GM23338 (cell line): ENCODE results near the gene PARD3. TPM values are rescaled to one million over a fixed set of nuclear protein-coding genes. Genes with fewer than 3 reads are reported as not detected.

ENCODE experiments used
- ATAC-seq: fragments of 200-7000 bp; cut with Tn5 transposase; 3 replicates; pipeline ENCODE4 v1.9.1; 2020
- DNase-seq: peaks from one replicate; pipeline ENCODE4 v3.0.0-alpha.2; 2015; ENCODE audit warnings: low spot score
- H2AFZ ChIP-seq: fragments of 200-600 bp; sonication (generic); 2 replicates; pipeline ENCODE4 v1.8.0; 2016; ENCODE audit warnings: antibody characterized with exemption, mild to moderate bottlenecking, moderate library complexity
- H3F3A ChIP-seq: fragments of 200-600 bp; sonication (generic); replicated peaks from 2 replicates; pipeline ENCODE4 v1.8.0; 2017; ENCODE audit warnings: antibody characterized with exemption, mixed run types, low read depth
- H3K27ac ChIP-seq: fragments of 200-600 bp; sonication (generic); 2 replicates; pipeline ENCODE4 v1.6.1; 2016; ENCODE audit warnings: low read depth
- H3K27me3 ChIP-seq: fragments of 200-600 bp; sonication (generic); 2 replicates; pipeline ENCODE4 v1.8.0; 2016; ENCODE audit warnings: mild to moderate bottlenecking, mixed run types, moderate library complexity; ENCODE audit not compliant: insufficient read depth
- H3K36me3 ChIP-seq: fragments of 200-600 bp; sonication (generic); 2 replicates; pipeline ENCODE4 v1.8.0; 2016; ENCODE audit warnings: mild to moderate bottlenecking; ENCODE audit not compliant: insufficient read depth
- H3K4me1 ChIP-seq: fragments of 200-600 bp; sonication (generic); 2 replicates; pipeline ENCODE4 v1.8.0; 2016; ENCODE audit warnings: mild to moderate bottlenecking, moderate library complexity; ENCODE audit not compliant: insufficient read depth
- H3K4me2 ChIP-seq: fragments of 200-600 bp; sonication (generic); 2 replicates; pipeline ENCODE4 v1.7.1; 2017; ENCODE audit warnings: mixed run types
- H3K4me3 ChIP-seq: fragments of 200-600 bp; sonication (generic); 2 replicates; pipeline ENCODE4 v1.6.1; 2016; ENCODE audit warnings: mixed run types
- H3K79me2 ChIP-seq: fragments of 200-600 bp; sonication (generic); replicated peaks from 2 replicates; pipeline ENCODE4 v1.8.0; 2017; ENCODE audit warnings: mild to moderate bottlenecking; ENCODE audit not compliant: insufficient read depth
- H3K9me2 ChIP-seq: fragments of 200-600 bp; sonication (generic); 2 replicates; pipeline ENCODE4 v1.8.0; 2017; ENCODE audit not compliant: insufficient read depth
- H4K20me1 ChIP-seq: fragments of 200-600 bp; sonication (generic); replicated peaks from 2 replicates; pipeline ENCODE4 v1.8.0; 2017; ENCODE audit warnings: mild to moderate bottlenecking; ENCODE audit not compliant: insufficient read depth
- H3K27ac Mint-ChIP-seq: 2 replicates; pipeline ENCODE4 v1.8.0; 2020; ENCODE audit warnings: inconsistent platforms, mild to moderate bottlenecking, moderate library complexity, mixed read lengths
- H3K27me3 Mint-ChIP-seq: 3 replicates; pipeline ENCODE4 v1.8.0; 2022; ENCODE audit warnings: low read depth, mild to moderate bottlenecking, moderate library complexity, mixed read lengths, inconsistent platforms; ENCODE audit not compliant: insufficient read depth, poor library complexity
- H3K36me3 Mint-ChIP-seq: 3 replicates; pipeline ENCODE4 v1.8.0; 2021; ENCODE audit warnings: low read depth, mild to moderate bottlenecking, inconsistent platforms, moderate library complexity, mixed read lengths
- H3K4me1 Mint-ChIP-seq: 3 replicates; pipeline ENCODE4 v1.8.0; 2020; ENCODE audit warnings: mild to moderate bottlenecking, inconsistent platforms, mixed read lengths
- H3K4me3 Mint-ChIP-seq: 3 replicates; pipeline ENCODE4 v1.8.0; 2021; ENCODE audit warnings: moderate library complexity, mild to moderate bottlenecking, inconsistent platforms, mixed read lengths
- H3K9me3 Mint-ChIP-seq: 3 replicates; pipeline ENCODE4 v1.8.0; 2020; ENCODE audit warnings: moderate library complexity, mild to moderate bottlenecking, inconsistent platforms, mixed read lengths
- CREB1 ChIP-seq: fragments of 250-450 bp; sonication (Bioruptor Pico); IDR thresholded peaks from 2 replicates; pipeline ENCODE4 v1.5.0; 2020; ENCODE audit warnings: low read depth, mild to moderate bottlenecking, moderate library complexity
- ETS1 ChIP-seq: IDR thresholded peaks from 2 replicates; pipeline ENCODE4 v1.6.1; 2016; ENCODE audit warnings: antibody characterized with exemption
- EZH2 ChIP-seq: fragments of 200-600 bp; sonication (generic); IDR thresholded peaks from one replicate; pipeline ENCODE4 v1.8.0; 2017; ENCODE audit warnings: antibody characterized with exemption, mild to moderate bottlenecking, low read depth; ENCODE audit not compliant: unreplicated experiment
- EZH2phosphoT487 ChIP-seq: fragments of 200-600 bp; sonication (generic); IDR thresholded peaks from one replicate; pipeline ENCODE4 v1.8.1; 2018; ENCODE audit warnings: antibody characterized with exemption; ENCODE audit not compliant: unreplicated experiment
- JUNB ChIP-seq: IDR thresholded peaks from one replicate; pipeline ENCODE4 v1.6.1; 2016; ENCODE audit warnings: antibody characterized with exemption; ENCODE audit not compliant: unreplicated experiment
- STAT1 ChIP-seq: IDR thresholded peaks from one replicate; pipeline ENCODE4 v1.6.1; 2016; ENCODE audit warnings: antibody characterized with exemption; ENCODE audit not compliant: unreplicated experiment
- ZNF114 ChIP-seq: fragments of 250-450 bp; sonication (Bioruptor Pico); IDR thresholded peaks from 2 replicates; pipeline ENCODE4 v1.5.0; 2020; ENCODE audit warnings: mild to moderate bottlenecking, moderate library complexity
- polyA plus RNA-seq: library from polyadenylated mRNA; unstranded; fragments of >200 nt; fragmentation: Nextera tagmentation; extraction: Ambion mirVana; gene quantifications from 2 replicates; pipeline ENCODE4 v1.2.1, GENCODE V29; 2016
- total RNA-seq: library from RNA; depleted of rRNA; stranded (reverse); fragments of >200 nt; shearing (Covaris generic); gene quantifications from 2 replicates; pipeline ENCODE4 v1.2.3, GENCODE V29; 2014
- TF ChIP-seq, protein P1 (sequence below): IDR thresholded peaks from one replicate; pipeline ENCODE4 v1.6.1; 2018; ENCODE audit warnings: antibody characterized with exemption; ENCODE audit not compliant: unreplicated experiment
- TF ChIP-seq, protein P2 (sequence below), 2 experiments: fragments of 200-600 bp in 1 of 2; sonication (generic) in 1 of 2; conservative IDR thresholded peaks; 2 replicates each; pipeline versions ENCODE4 v1.5.1 to v1.6.1; 2016 to 2017; ENCODE audit warnings: antibody characterized with exemption in 2 of 2, low read depth in 2 of 2, mild to moderate bottlenecking in 2 of 2, moderate library complexity in 1 of 2
- TF ChIP-seq, protein P3 (sequence below): fragments of 250-450 bp; sonication (Bioruptor Pico); IDR thresholded peaks from 2 replicates; pipeline ENCODE4 v1.5.0; 2020; ENCODE audit warnings: mild to moderate bottlenecking, moderate library complexity

PARD3 gene
- total and polyA plus RNA-seq, 2 experiments from 2014 or later, result 30.2 to 51.4 TPM

- Histone ChIP-seq H3K79me2 (peaks cover 80% of the 10 kb centered on the region), H3K9me2 (no peaks in the 10 kb centered on the region), H3K4me1 (peaks cover 55% of the 10 kb centered on the region), H3F3A (0 out of 2 replicates have a peak, but pooled peaks cover 3% of the 10 kb centered on the region), H3K4me3 (no peak overlapping the region), H3K4me2 (peak overlapping the region; percentile 42; the same call in 1 of the 2 replicates), H2AFZ (no peak overlapping the region), H3K27ac (no peak overlapping the region), H3K36me3 (no peaks in the 10 kb centered on the region), H3K27me3 (peaks cover 8% of the 10 kb centered on the region), H4K20me1 (peaks cover 57% of the 10 kb centered on the region)
- peak overlapping the region; percentile 10; the same call in 1 of the 3 replicates for H3K4me3 Mint-ChIP-seq
- ATAC-seq (peak; percentile 1; the same call in 2 of the 3 replicates), DNase-seq (peak; percentile 70)
- H3K9me3 Mint-ChIP-seq, result no peaks in the 10 kb centered on the region
- no peak overlapping the region for H3K27ac Mint-ChIP-seq
- TF ChIP-seq STAT1 (no peak), EZH2 (no peak), JUNB (no peak), ETS1 (no peak), CREB1 (CRISPR knock-in tag) (no peak), ZNF114 (CRISPR knock-in tag) (no peak), EZH2phosphoT487 (no peak)
- TF ChIP-seq, protein P1, sequence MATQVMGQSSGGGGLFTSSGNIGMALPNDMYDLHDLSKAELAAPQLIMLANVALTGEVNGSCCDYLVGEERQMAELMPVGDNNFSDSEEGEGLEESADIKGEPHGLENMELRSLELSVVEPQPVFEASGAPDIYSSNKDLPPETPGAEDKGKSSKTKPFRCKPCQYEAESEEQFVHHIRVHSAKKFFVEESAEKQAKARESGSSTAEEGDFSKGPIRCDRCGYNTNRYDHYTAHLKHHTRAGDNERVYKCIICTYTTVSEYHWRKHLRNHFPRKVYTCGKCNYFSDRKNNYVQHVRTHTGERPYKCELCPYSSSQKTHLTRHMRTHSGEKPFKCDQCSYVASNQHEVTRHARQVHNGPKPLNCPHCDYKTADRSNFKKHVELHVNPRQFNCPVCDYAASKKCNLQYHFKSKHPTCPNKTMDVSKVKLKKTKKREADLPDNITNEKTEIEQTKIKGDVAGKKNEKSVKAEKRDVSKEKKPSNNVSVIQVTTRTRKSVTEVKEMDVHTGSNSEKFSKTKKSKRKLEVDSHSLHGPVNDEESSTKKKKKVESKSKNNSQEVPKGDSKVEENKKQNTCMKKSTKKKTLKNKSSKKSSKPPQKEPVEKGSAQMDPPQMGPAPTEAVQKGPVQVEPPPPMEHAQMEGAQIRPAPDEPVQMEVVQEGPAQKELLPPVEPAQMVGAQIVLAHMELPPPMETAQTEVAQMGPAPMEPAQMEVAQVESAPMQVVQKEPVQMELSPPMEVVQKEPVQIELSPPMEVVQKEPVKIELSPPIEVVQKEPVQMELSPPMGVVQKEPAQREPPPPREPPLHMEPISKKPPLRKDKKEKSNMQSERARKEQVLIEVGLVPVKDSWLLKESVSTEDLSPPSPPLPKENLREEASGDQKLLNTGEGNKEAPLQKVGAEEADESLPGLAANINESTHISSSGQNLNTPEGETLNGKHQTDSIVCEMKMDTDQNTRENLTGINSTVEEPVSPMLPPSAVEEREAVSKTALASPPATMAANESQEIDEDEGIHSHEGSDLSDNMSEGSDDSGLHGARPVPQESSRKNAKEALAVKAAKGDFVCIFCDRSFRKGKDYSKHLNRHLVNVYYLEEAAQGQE, result no peak
- TF ChIP-seq, protein P2, sequence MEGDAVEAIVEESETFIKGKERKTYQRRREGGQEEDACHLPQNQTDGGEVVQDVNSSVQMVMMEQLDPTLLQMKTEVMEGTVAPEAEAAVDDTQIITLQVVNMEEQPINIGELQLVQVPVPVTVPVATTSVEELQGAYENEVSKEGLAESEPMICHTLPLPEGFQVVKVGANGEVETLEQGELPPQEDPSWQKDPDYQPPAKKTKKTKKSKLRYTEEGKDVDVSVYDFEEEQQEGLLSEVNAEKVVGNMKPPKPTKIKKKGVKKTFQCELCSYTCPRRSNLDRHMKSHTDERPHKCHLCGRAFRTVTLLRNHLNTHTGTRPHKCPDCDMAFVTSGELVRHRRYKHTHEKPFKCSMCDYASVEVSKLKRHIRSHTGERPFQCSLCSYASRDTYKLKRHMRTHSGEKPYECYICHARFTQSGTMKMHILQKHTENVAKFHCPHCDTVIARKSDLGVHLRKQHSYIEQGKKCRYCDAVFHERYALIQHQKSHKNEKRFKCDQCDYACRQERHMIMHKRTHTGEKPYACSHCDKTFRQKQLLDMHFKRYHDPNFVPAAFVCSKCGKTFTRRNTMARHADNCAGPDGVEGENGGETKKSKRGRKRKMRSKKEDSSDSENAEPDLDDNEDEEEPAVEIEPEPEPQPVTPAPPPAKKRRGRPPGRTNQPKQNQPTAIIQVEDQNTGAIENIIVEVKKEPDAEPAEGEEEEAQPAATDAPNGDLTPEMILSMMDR (conservative IDR thresholded peaks at IDR 0.05; ENCODE audit: low read depth in 2 of 2), result no peak
- TF ChIP-seq, protein P3, sequence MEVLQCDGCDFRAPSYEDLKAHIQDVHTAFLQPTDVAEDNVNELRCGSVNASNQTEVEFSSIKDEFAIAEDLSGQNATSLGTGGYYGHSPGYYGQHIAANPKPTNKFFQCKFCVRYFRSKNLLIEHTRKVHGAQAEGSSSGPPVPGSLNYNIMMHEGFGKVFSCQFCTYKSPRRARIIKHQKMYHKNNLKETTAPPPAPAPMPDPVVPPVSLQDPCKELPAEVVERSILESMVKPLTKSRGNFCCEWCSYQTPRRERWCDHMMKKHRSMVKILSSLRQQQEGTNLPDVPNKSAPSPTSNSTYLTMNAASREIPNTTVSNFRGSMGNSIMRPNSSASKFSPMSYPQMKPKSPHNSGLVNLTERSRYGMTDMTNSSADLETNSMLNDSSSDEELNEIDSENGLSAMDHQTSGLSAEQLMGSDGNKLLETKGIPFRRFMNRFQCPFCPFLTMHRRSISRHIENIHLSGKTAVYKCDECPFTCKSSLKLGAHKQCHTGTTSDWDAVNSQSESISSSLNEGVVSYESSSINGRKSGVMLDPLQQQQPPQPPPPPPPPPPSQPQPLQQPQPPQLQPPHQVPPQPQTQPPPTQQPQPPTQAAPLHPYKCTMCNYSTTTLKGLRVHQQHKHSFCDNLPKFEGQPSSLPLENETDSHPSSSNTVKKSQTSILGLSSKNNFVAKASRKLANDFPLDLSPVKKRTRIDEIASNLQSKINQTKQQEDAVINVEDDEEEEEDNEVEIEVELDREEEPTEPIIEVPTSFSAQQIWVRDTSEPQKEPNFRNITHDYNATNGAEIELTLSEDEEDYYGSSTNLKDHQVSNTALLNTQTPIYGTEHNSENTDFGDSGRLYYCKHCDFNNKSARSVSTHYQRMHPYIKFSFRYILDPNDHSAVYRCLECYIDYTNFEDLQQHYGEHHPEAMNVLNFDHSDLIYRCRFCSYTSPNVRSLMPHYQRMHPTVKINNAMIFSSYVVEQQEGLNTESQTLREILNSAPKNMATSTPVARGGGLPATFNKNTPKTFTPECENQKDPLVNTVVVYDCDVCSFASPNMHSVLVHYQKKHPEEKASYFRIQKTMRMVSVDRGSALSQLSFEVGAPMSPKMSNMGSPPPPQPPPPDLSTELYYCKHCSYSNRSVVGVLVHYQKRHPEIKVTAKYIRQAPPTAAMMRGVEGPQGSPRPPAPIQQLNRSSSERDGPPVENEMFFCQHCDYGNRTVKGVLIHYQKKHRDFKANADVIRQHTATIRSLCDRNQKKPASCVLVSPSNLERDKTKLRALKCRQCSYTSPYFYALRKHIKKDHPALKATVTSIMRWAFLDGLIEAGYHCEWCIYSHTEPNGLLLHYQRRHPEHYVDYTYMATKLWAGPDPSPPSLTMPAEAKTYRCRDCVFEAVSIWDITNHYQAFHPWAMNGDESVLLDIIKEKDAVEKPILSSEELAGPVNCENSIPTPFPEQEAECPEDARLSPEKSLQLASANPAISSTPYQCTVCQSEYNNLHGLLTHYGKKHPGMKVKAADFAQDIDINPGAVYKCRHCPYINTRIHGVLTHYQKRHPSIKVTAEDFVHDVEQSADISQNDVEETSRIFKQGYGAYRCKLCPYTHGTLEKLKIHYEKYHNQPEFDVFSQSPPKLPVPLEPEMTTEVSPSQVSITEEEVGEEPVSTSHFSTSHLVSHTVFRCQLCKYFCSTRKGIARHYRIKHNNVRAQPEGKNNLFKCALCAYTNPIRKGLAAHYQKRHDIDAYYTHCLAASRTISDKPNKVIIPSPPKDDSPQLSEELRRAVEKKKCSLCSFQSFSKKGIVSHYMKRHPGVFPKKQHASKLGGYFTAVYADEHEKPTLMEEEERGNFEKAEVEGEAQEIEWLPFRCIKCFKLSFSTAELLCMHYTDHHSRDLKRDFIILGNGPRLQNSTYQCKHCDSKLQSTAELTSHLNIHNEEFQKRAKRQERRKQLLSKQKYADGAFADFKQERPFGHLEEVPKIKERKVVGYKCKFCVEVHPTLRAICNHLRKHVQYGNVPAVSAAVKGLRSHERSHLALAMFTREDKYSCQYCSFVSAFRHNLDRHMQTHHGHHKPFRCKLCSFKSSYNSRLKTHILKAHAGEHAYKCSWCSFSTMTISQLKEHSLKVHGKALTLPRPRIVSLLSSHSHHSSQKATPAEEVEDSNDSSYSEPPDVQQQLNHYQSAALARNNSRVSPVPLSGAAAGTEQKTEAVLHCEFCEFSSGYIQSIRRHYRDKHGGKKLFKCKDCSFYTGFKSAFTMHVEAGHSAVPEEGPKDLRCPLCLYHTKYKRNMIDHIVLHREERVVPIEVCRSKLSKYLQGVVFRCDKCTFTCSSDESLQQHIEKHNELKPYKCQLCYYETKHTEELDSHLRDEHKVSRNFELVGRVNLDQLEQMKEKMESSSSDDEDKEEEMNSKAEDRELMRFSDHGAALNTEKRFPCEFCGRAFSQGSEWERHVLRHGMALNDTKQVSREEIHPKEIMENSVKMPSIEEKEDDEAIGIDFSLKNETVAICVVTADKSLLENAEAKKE (CRISPR knock-in tag), result no peak
- peaks cover 60% of the 10 kb centered on the region for H3K4me1 Mint-ChIP-seq
- H3K36me3 Mint-ChIP-seq, result no peaks in the 10 kb centered on the region
- peaks cover 22% of the 10 kb centered on the region for H3K27me3 Mint-ChIP-seq
Measured at GRCh38 chr10:34811126-34811967, 3.7 kb downstream of the PARD3 start.
